ENCODE data around the gene TDRD10. TPM values are rescaled to one million over a fixed set of nuclear protein-coding genes. Genes with fewer than 3 reads are reported as not detected.

Gene TDRD10
- polyA plus RNA-seq, 4 donors = 0.83 to 1.5 (median 1.2) TPM

Other genes starting within 250 kb of the TDRD10 start
- gene HAX1, start 229.6 kb upstream of the TDRD10 start, polyA plus RNA-seq (ENCODE audit: insufficient read length in 4 of 4) = 10 to 100 TPM; 83.4 to 87.2 (median 85.3) TPM
- gene AQP10, start 181.1 kb upstream of the TDRD10 start, polyA plus RNA-seq (ENCODE audit: insufficient read length in 4 of 4) = under 1 TPM in 2 of 4 donors, not detected in 2; 0.10 to 0.37 TPM
- gene ATP8B2, start 176.7 kb upstream of the TDRD10 start, polyA plus RNA-seq (ENCODE audit: insufficient read length in 4 of 4) = 10 to 100 TPM; 25.9 to 28.0 (median 26.5) TPM
- 1 to 10 TPM; 6.5 to 8.1 (median 6.7) TPM for gene IL6R, start 96.9 kb upstream of the TDRD10 start, polyA plus RNA-seq (ENCODE audit: insufficient read length in 4 of 4)
- 10 to 100 TPM; 10.7 to 13.1 (median 11.0) TPM for gene SHE, start 193 bp downstream of the TDRD10 start, polyA plus RNA-seq (ENCODE audit: insufficient read length in 4 of 4)
- 100 to 1,000 TPM; 110 to 134 (median 121) TPM for gene UBE2Q1, start 56.4 kb downstream of the TDRD10 start, polyA plus RNA-seq (ENCODE audit: insufficient read length in 4 of 4)
- gene CHRNB2, start 65.6 kb downstream of the TDRD10 start, polyA plus RNA-seq (ENCODE audit: insufficient read length in 4 of 4) = under 1 TPM; 0.41 to 0.60 (median 0.49) TPM
- 100 to 1,000 TPM; 132 to 151 (median 147) TPM for gene ADAR, start 106.0 kb downstream of the TDRD10 start, polyA plus RNA-seq (ENCODE audit: insufficient read length in 4 of 4)

All from right renal pelvis (tissue), 4 donors.